GM13977 (cell line): Measurements from ENCODE around the gene TRIOBP.
"Not testable (repeated sequence)": the region's sequence is repeated elsewhere in the genome, so short reads cannot be mapped to it uniquely, and the experiment has no call there.

Experiments used
- DNase-seq: peaks from one replicate; pipeline ENCODE4 v3.0.0; 2012; ENCODE audit warnings: low spot score
- in situ Hi-C: fragments of 300-500 bp; cut with MboI; formaldehyde crosslinking; loops from one replicate; pipeline ENCODE4 v1.12.0; 2022; ENCODE audit warnings: low sequenced_read_pairs, low pct_unique_long_range_greater_than_20kb, mixed read lengths, inconsistent platforms; ENCODE audit not compliant: unreplicated experiment
- TF ChIP-seq, protein P1 (sequence below): IDR thresholded peaks from 2 replicates; pipeline ENCODE4 v1.5.1; 2012; ENCODE audit warnings: mild to moderate bottlenecking, control low read depth; ENCODE audit not compliant: insufficient read depth; ENCODE audit errors: extremely low read depth, missing control alignments

The TRIOBP gene

DNA sequence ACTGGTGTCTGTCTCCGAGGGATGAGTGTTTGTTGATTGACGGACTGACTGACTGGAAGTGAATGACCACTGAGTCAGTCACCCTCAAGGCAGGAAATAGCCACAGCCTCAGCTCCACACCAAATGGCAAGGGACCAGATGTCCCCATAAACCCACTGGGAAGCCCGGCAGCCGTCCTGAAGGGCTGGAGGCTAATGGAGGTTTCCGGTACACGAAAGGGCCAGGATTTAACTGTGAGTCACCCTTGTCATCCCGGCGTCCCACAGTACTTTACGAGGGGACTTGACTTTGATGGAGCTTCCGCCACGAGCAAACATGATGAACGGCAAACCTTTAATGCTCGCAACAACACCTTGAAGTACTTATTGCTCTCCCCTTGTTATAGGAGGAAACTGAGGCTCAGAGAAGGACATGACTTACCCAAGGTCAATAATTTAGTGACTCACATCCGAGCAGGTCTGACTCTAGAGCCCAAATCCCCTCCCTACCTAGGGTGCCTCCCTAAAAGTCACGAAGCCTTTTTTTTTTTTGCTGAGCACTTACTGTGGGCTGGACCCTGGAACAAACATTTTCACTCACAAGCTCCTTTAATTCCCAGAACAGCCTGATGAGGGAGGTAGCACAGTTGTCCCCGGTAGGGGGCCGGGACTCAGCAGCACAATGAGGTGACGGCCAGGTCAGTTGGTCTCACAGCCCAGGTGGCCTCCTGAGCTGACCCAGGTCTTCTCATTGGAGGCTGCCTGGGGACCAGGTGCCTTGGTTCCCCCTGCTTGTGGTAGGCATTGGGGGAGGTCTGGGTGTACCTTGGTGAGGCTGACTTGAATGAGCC is 85.7 kb downstream of the TRIOBP start:
- TF ChIP-seq, protein P1, sequence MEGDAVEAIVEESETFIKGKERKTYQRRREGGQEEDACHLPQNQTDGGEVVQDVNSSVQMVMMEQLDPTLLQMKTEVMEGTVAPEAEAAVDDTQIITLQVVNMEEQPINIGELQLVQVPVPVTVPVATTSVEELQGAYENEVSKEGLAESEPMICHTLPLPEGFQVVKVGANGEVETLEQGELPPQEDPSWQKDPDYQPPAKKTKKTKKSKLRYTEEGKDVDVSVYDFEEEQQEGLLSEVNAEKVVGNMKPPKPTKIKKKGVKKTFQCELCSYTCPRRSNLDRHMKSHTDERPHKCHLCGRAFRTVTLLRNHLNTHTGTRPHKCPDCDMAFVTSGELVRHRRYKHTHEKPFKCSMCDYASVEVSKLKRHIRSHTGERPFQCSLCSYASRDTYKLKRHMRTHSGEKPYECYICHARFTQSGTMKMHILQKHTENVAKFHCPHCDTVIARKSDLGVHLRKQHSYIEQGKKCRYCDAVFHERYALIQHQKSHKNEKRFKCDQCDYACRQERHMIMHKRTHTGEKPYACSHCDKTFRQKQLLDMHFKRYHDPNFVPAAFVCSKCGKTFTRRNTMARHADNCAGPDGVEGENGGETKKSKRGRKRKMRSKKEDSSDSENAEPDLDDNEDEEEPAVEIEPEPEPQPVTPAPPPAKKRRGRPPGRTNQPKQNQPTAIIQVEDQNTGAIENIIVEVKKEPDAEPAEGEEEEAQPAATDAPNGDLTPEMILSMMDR, result no peak
- in situ Hi-C loops, result no loop called here
- no peak for DNase-seq

DNA sequence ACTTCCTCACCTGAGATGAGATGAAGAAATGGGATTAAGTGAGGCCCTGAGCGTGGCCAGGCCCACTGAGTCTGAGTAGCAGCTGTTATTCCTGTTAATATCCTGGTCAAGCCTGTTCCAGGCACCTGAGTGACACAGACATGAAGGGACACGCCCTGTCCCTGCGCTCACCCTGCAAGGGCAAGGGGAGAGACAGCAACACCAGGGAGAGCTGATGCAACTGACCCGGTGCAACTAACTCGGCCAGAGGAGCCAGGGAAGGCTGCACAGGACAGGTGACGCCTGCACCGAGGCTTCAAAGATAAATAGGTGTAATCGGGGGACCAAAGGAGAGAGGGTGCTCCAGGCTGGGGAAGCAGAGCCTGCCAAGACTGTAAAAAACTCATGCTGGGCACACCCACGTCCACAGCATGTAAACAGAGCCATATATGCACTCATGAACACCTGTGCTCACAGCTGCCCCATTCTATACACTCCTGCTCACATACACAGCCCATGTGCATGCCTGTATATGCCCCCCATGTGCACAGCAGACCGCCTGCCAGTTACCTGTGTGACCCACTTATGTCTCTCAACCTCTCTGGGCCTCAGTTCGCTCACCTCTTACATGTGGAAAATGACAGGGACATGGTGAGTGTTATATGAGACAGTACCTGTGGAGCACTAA is 88.1 kb downstream of the TRIOBP start:
- no peak for DNase-seq
- in situ Hi-C loops, result no loop called here

DNA sequence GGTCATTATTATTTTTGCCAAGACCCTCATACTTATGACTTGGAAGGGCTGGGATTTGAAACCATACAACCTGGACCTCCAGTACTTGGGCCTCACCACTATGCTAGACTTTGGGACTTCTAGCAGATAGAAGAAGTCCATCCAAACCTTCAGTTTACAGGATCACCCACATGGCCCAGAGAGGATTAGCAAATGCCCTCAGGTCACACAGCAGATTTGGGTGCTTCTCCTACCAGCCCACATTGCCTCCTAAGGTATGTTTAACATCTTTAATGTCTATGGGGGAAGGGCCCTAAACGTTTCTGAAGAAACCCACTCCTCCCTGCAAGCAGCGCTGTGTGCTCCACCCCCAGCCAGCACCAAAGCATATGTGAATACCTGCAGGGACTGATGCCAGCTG is 93.4 kb downstream of the TRIOBP start:
- in situ Hi-C loops, result no loop called here
- TF ChIP-seq, protein P1, result no peak
- no peak for DNase-seq

More for the DNA sequence above, 88.1 kb downstream of the TRIOBP start:
- TF ChIP-seq, protein P1, result no peak

DNA sequence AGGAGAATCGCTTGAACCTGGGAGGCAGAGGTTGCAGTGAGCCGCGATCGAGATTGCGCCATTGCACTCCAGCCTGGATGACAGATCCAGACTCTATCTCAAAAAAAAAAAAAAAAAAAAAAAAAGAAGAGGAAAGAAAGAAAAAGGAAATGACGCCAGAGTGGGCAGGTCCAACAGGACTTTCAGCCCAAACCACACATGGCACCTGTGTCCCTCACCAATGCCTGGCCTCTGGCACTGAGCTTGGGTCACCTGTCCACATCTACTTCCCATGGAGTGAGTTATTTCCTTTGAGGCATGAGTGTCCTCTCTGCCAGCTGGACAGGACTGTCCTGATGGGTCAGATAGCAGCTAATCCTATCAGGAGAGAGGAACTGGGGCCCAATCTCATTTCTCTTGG is 95.6 kb downstream of the TRIOBP start:
- in situ Hi-C loops, result no loop called here

DNA sequence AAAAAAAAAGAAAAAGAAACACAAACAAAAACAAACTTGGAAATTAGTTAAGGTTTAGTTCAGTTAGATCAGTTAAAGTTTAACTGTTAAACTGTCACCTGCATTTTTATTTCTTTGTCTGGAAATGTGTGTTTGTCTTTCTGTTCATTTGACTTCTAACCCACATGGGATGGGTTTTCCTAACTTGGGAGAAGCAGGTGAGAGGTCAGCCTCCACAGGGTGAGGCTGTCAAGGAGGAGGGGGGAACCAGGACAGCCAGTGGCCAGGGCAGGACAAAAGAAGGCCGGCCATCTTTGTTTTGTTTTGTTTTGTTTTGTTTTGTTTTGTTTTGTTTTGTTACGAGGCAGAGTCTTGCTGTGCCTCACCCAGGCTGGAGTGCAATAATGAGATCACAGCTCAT is 97.5 kb downstream of the TRIOBP start:
- in situ Hi-C loops, result no loop called here
- TF ChIP-seq, protein P1, result no peak
- no peak for DNase-seq

More for the DNA sequence above, 95.6 kb downstream of the TRIOBP start:
- TF ChIP-seq, protein P1, result no peak
- no peak for DNase-seq

DNA sequence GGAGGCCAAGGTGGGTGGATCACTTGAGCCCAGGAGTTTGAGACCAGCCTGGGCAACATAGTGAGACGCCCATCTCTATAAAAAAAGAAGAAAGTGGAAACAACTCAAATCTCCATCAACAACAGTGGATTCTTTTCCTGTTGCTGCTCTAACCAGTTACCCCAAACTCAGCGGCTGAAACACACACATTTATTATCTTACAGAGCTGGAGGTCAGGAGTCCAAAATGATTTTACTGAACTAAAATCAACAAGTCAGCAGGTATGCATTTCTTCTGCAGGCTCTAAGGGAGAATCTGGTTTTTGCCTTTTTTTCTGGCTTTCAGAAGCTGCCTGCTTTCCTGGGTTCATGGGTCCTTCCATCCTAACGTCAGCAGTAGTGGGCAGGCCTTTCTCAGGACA is 99.2 kb downstream of the TRIOBP start:
- no peak for DNase-seq
- TF ChIP-seq, protein P1, result no peak
- in situ Hi-C loops, result no loop called here

DNA sequence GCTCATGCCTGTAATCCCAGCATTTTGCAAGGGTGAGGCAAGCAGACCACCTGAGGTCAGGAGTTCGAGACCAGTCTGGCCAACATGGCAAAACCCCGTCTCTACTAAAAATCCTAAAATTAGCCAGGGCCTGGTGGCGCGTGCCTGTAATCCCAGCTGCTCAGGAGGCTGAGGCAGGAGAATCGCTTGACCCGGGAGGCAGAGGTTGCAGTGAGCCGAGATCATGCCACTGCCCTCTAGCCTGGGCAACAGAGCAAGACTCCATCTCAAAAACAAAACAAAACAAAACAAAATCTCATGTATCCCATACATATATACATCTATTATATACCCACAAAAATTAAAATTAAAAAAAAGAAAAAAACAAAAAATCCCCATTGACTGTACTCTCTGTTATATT is 100.4 kb downstream of the TRIOBP start:
- DNase-seq, in situ Hi-C loops: not testable (repeated sequence)
